ENCODE measurements around the gene ADARB2. TPM values are rescaled to one million over a fixed set of nuclear protein-coding genes. Genes with fewer than 3 reads are reported as not detected.

The ADARB2 gene
- total RNA-seq, 1 donor from 2014 or later: 1.2 TPM

DNA sequence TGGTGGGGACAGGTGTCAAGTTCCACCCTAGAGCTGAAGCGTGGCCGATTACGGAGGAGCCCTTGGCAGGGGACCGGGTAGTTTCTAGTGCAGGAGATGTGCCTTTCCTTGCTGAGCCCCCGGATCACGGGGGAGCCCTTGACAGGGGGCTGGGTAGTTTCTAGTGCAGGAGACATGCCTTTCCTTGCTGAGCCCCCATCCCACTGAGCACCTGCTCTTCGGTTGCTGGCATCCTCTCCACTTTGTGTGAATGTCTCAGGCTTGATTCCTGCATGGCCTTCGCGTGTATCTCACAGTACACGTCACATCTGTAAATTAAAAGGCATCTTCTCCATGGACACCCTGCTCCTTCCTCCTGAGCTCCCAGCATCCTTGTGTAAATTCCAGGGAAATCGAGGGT, 263.5 kb downstream of the ADARB2 start:
- intact Hi-C loops (cut with DNase I): no loop called here
- Histone ChIP-seq H3K9me3 (no peaks in the 10 kb centered on the region), H3K27ac (no peak overlapping the region), H3K27me3 (peaks cover 9% of the 10 kb centered on the region), H3K4me1 (no peaks in the 10 kb centered on the region), H3K4me3 (no peak overlapping the region), H3K36me3 (no peaks in the 10 kb centered on the region)
- no peak for DNase-seq
- no peak for ATAC-seq
- TF ChIP-seq, protein P1, sequence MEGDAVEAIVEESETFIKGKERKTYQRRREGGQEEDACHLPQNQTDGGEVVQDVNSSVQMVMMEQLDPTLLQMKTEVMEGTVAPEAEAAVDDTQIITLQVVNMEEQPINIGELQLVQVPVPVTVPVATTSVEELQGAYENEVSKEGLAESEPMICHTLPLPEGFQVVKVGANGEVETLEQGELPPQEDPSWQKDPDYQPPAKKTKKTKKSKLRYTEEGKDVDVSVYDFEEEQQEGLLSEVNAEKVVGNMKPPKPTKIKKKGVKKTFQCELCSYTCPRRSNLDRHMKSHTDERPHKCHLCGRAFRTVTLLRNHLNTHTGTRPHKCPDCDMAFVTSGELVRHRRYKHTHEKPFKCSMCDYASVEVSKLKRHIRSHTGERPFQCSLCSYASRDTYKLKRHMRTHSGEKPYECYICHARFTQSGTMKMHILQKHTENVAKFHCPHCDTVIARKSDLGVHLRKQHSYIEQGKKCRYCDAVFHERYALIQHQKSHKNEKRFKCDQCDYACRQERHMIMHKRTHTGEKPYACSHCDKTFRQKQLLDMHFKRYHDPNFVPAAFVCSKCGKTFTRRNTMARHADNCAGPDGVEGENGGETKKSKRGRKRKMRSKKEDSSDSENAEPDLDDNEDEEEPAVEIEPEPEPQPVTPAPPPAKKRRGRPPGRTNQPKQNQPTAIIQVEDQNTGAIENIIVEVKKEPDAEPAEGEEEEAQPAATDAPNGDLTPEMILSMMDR (IDR thresholded peaks at IDR 0.05): no peak

DNA sequence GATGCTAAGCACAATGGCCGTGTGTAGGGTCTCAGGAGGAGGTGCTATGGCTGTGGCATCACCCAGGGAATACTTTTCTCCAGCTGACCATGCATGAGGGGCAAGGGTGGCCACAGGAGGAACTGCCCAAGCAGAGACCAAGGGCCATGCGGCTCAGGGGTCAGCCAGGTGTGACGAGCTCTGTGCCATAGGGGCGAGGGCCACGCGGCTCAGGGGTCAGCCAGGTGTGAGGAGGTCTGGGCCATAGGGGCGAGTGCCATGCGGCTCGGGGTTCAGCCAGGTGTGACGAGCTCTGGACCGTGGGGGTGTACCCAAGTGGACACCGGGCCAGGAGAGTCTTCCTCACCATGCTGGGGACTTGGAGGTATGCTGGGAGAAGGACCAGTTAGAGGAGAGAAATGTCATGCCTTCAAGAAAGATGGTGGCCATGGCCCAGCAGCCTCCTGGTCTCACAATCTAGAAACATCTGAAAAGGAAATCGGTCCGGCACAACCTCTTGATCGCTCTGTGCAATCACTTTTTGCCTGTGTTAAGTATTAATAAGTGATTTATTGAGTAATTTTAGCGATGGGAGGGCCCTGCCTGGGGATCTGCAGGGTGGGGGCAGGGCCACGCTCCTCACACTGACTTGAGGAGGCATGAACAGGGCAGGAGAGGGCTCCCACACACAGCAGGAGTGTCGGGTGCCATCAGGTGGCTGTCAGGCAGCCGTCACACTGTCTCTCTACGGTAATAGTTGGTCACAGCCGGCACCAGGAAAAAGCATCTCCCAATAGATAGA, 265.0 kb downstream of the ADARB2 start:
- Histone ChIP-seq H3K4me1 (no peaks in the 10 kb centered on the region), H3K9me3 (no peaks in the 10 kb centered on the region), H3K4me3 (no peak overlapping the region), H3K27me3 (peaks cover 9% of the 10 kb centered on the region), H3K36me3 (no peaks in the 10 kb centered on the region), H3K27ac (no peak overlapping the region)
- ATAC-seq (peak; percentile 69), DNase-seq (no peak)
- intact Hi-C loops (cut with DNase I): no loop called here
- TF ChIP-seq, protein P1 (IDR thresholded peaks at IDR 0.05): no peak

DNA sequence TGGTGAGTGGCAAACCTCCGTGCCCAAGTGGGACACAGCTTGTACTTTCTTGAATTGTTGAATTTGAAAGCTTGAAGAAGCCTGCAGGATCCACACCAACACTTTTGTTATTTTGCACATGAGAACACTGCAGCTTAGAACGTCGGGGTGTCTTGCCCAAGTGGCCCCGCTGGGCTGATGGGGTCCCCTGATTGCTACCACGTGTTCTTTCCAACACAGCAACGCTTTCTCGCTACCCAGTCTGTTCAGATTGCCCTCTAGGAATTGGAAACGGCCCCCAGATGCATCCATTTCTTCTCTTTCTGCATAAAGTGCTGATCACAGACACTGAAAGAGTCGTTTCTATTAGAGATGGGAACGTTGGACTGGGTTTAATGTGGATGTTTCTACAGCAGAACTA, 268.5 kb downstream of the ADARB2 start:
- DNase-seq (no peak), ATAC-seq (no peak)
- H3K27me3 ChIP-seq: no peaks in the 10 kb centered on the region
- H3K4me1 ChIP-seq: no peaks in the 10 kb centered on the region
- intact Hi-C loops (cut with DNase I): no loop called here
- H3K9me3 ChIP-seq: no peaks in the 10 kb centered on the region
- H3K4me3 ChIP-seq: no peak overlapping the region
- H3K36me3 ChIP-seq: no peaks in the 10 kb centered on the region
- TF ChIP-seq, protein P1 (IDR thresholded peaks at IDR 0.05): no peak
- H3K27ac ChIP-seq: no peak overlapping the region

DNA sequence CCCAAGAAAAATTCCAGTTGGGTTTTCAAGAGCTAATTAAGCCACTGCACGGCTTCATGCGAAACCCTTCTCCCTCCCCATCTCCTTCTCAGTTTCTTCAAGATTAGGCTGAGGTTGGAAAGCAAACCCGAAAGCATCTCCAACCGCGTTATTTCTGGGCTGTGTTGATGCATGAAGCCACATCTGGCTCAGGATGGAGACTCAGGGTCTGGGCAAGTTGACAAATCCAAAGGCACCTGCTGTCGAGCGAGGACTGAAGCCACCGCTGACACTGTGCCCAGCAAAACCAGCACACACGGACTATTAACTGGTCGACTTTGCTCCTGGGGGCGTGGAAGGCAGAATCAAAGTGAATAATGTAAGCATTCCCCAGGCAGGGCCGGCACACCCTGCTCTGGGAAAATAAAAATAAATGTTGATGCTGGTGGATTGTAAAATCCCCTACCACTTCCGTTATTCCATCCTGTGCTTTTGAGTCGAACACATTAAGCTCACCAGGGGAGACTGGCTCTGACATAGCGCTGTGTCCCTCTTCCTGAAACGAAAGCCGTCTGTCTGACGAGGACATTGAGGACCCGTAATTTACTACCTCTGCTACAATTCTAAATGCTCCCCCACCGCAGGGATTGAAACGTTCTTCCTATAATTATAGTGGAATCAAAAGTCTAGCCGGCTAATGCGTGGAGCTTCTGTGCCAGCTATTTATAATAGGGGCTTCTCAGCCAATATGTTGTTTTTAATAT, 269.8 kb downstream of the ADARB2 start:
- Histone ChIP-seq H3K27ac (no peak overlapping the region), H3K4me3 (no peak overlapping the region), H3K36me3 (no peaks in the 10 kb centered on the region), H3K4me1 (no peaks in the 10 kb centered on the region), H3K9me3 (no peaks in the 10 kb centered on the region), H3K27me3 (no peaks in the 10 kb centered on the region)
- DNase-seq: no peak
- TF ChIP-seq, protein P1 (IDR thresholded peaks at IDR 0.05): no peak
- intact Hi-C loops (cut with DNase I): no loop called here
- no peak for ATAC-seq

DNA sequence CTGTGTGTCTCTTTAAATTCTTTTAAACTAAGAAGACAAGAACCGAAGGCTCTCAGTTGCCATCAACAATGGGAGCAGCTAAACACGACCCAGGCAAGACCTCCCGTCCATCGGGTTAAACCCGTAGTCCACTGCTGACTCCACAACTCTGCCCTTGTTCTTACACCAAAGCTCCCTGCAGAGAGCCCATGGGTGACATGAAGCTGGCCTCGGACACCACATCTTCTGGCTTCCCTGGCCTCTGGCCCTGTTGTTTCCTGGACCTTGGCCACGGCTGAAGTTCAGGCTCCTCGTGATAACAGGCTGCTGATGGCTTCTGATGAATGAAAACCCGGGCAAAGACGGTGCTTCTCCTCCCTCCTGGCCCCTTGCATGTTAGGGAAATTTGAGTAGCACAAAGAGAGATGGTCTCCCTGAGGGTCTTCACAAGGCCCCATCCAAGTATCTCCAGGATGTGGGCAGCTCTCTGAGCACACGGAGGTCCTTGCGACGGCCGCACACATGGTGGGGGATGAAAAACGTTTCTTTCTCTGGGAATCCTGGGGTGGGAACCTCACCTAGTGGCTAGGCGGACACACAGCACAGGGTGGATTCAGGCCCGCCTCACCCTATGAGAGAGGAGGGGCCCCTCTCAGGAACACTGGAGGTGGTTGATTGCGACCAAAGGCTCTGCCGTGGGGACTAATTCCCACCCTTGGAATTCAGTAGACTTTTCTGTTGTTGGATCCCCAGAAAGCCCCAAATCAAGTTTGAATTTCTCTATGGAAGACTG, 271.1 kb downstream of the ADARB2 start:
- intact Hi-C loops (cut with DNase I): no loop called here
- H3K4me1 ChIP-seq: no peaks in the 10 kb centered on the region
- ATAC-seq (no peak), DNase-seq (no peak)
- no peaks in the 10 kb centered on the region for H3K27me3 ChIP-seq
- TF ChIP-seq, protein P1 (IDR thresholded peaks at IDR 0.05): no peak
- H3K9me3 ChIP-seq: no peaks in the 10 kb centered on the region
- no peak overlapping the region for H3K27ac ChIP-seq
- H3K36me3 ChIP-seq: no peaks in the 10 kb centered on the region
- H3K4me3 ChIP-seq: no peak overlapping the region
